Panc1 (cell line): ENCODE results near the gene NECAB2. TPM values are rescaled to one million over a fixed set of nuclear protein-coding genes. Genes with fewer than 3 reads are reported as not detected.

Source experiments
- ATAC-seq: fragments of 200-7000 bp; cut with Tn5 transposase; 2 replicates; pipeline ENCODE4 v1.9.1; 2020; ENCODE audit warnings: mild to moderate bottlenecking, moderate library complexity
- BruUV-seq: library from RNA; stranded (reverse); fragments of 400-500 nt; replicated peaks from 2 replicates; lab custom pipeline; 2021; lab: Mats Ljungman, UMichigan
- CTCF ChIA-PET: fragments of 300-600 bp; sonication (Branson Sonifier 250); formaldehyde crosslinking; loops from one replicate; lab custom pipeline; 2022; ENCODE audit warnings: antibody characterized with exemption; lab: Charles Lee
- POLR2A ChIA-PET: fragments of 300-600 bp; sonication (Branson Sonifier 250); formaldehyde crosslinking; loops from one replicate; lab custom pipeline; 2022; ENCODE audit warnings: antibody characterized with exemption; lab: Charles Lee
- DNase-seq: peaks from one replicate; pipeline ENCODE4 v3.0.0-alpha.2; 2010; ENCODE audit warnings: low read depth, low spot score
- H3K27ac ChIP-seq: 2 replicates; pipeline ENCODE4 v1.5.1; 2011; ENCODE audit warnings: mild to moderate bottlenecking, low read length, inconsistent platforms
- H3K27me3 ChIP-seq: fragments of 200-500 bp; sonication (Bioruptor generic); 2 replicates; pipeline ENCODE4 v1.6.0; 2014; ENCODE audit warnings: low read length, inconsistent platforms; ENCODE audit not compliant: control insufficient read depth, insufficient read depth
- H3K36me3 ChIP-seq: fragments of 200-500 bp; sonication (Bioruptor generic); 2 replicates; pipeline ENCODE4 v1.5.1; 2014; ENCODE audit warnings: inconsistent platforms, mild to moderate bottlenecking, low read length, moderate library complexity; ENCODE audit not compliant: control insufficient read depth, insufficient read depth
- H3K4me1 ChIP-seq: 2 replicates; pipeline ENCODE4 v1.5.1; 2011; ENCODE audit warnings: inconsistent platforms, mild to moderate bottlenecking, low read length, moderate library complexity; ENCODE audit not compliant: control insufficient read depth, insufficient read depth
- H3K4me3 ChIP-seq, 2 experiments: 2 replicates each; pipeline ENCODE4 v1.5.1; 2011 to 2012; ENCODE audit warnings: low read depth in 2 of 2, low read length in 2 of 2, mild to moderate bottlenecking in 2 of 2, inconsistent platforms in 1 of 2, moderate library complexity in 1 of 2
- H3K9me3 ChIP-seq: fragments of 200-500 bp; sonication (Bioruptor generic); 2 replicates; pipeline ENCODE4 v1.5.1; 2014; ENCODE audit warnings: low read depth, mild to moderate bottlenecking, inconsistent platforms, low read length, moderate library complexity; ENCODE audit not compliant: control insufficient read depth, insufficient read depth
- POLR2AphosphoS5 ChIP-seq: IDR thresholded peaks from 2 replicates; pipeline ENCODE4 v1.6.1; 2012; ENCODE audit warnings: mild to moderate bottlenecking, low read depth, low read length, moderate library complexity
- SIN3A ChIP-seq: IDR thresholded peaks from 2 replicates; pipeline ENCODE4 v1.6.1; 2012; ENCODE audit warnings: low read depth, mild to moderate bottlenecking, low read length, moderate library complexity, borderline replicate concordance; ENCODE audit not compliant: insufficient read depth
- TCF7L2 ChIP-seq: IDR thresholded peaks from 2 replicates; pipeline ENCODE4 v1.6.1; 2011; ENCODE audit warnings: mild to moderate bottlenecking, low read depth, low read length, inconsistent platforms
- in situ Hi-C: cut with HindIII; loops from 2 replicates; pipeline ENCODE4 v1.10.0; 2016; ENCODE audit warnings: low sequenced_read_pairs, low pct_unique_long_range_greater_than_20kb
- intact Hi-C: fragments of 100-400 bp; cut with micrococcal nuclease; formaldehyde crosslinking; loops from one replicate; pipeline ENCODE4 v1.10.0; 2022; ENCODE audit not compliant: unreplicated experiment
- total RNA-seq: library from RNA; stranded (reverse); gene quantifications from one replicate; pipeline ENCODE4 v1.2.1, GENCODE V29; 2021; ENCODE audit not compliant: unreplicated experiment
- TF ChIP-seq, protein P1 (sequence below): fragments of 450-650 bp; IDR thresholded peaks from 2 replicates; pipeline ENCODE4 v1.5.1; 2017; ENCODE audit warnings: mild to moderate bottlenecking
- TF ChIP-seq, protein P2 (sequence below), 2 experiments: IDR thresholded peaks; 2 replicates each; pipeline ENCODE4 v1.6.1; 2011 to 2012; ENCODE audit warnings: low read depth in 2 of 2, control low read depth in 1 of 2, low read length in 1 of 2, mild to moderate bottlenecking in 1 of 2, moderate library complexity in 1 of 2; ENCODE audit not compliant: insufficient read depth in 1 of 2

The NECAB2 gene
- total RNA-seq, 1 experiment from 2014 or later, result 0.33 TPM

DNA sequence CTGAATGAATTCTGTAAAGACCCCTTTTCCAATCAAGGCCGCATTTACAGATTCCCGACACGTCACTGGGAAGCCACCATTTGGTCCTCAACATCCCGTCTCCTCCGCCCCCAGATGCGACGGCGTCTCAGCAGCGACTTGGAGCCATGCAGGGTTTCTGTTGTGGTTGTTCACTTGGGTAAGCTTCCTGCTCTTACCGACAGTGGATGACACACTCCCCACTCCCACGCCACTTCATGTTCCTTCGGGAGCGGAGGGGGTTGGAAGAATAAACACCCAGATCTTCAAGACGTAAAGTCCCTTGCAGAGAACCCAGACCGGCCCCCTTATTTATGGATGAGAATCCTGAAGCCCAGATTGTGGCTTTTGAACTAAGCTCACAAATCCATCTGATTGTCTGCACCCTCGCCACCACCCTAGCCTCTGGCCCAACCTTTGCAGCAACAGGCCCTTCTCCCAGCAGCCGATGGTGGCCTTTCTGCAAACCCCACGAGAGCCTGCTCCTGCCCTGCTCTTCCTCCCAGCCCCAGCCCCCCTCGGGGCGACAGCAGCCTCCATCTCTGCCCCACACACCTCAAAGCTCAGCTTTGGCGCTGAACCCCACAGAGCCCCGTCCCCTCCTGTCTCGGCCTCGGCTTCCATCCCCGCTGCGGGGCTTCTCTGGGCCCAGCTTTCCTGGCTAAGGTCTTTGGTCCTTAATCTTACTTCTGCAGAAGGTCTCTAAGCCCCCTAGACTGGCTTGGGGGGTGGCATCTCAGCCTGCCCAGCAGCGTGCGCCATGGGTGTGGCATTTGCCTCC, 34.0 kb upstream of the NECAB2 start:
- no peak overlapping the region for H3K27ac ChIP-seq
- H3K27me3 ChIP-seq, result no peaks in the 10 kb centered on the region
- POLR2A ChIA-PET, result no interaction called here
- CTCF ChIA-PET, result no interaction called here
- no peak for DNase-seq
- no peaks in the 10 kb centered on the region for H3K4me1 ChIP-seq
- H3K4me3 ChIP-seq, result no peak overlapping the region
- TF ChIP-seq, protein P1, sequence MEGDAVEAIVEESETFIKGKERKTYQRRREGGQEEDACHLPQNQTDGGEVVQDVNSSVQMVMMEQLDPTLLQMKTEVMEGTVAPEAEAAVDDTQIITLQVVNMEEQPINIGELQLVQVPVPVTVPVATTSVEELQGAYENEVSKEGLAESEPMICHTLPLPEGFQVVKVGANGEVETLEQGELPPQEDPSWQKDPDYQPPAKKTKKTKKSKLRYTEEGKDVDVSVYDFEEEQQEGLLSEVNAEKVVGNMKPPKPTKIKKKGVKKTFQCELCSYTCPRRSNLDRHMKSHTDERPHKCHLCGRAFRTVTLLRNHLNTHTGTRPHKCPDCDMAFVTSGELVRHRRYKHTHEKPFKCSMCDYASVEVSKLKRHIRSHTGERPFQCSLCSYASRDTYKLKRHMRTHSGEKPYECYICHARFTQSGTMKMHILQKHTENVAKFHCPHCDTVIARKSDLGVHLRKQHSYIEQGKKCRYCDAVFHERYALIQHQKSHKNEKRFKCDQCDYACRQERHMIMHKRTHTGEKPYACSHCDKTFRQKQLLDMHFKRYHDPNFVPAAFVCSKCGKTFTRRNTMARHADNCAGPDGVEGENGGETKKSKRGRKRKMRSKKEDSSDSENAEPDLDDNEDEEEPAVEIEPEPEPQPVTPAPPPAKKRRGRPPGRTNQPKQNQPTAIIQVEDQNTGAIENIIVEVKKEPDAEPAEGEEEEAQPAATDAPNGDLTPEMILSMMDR, result no peak
- TF ChIP-seq SIN3A (no peak), POLR2AphosphoS5 (no peak), TCF7L2 (no peak)
- TF ChIP-seq, protein P2, sequence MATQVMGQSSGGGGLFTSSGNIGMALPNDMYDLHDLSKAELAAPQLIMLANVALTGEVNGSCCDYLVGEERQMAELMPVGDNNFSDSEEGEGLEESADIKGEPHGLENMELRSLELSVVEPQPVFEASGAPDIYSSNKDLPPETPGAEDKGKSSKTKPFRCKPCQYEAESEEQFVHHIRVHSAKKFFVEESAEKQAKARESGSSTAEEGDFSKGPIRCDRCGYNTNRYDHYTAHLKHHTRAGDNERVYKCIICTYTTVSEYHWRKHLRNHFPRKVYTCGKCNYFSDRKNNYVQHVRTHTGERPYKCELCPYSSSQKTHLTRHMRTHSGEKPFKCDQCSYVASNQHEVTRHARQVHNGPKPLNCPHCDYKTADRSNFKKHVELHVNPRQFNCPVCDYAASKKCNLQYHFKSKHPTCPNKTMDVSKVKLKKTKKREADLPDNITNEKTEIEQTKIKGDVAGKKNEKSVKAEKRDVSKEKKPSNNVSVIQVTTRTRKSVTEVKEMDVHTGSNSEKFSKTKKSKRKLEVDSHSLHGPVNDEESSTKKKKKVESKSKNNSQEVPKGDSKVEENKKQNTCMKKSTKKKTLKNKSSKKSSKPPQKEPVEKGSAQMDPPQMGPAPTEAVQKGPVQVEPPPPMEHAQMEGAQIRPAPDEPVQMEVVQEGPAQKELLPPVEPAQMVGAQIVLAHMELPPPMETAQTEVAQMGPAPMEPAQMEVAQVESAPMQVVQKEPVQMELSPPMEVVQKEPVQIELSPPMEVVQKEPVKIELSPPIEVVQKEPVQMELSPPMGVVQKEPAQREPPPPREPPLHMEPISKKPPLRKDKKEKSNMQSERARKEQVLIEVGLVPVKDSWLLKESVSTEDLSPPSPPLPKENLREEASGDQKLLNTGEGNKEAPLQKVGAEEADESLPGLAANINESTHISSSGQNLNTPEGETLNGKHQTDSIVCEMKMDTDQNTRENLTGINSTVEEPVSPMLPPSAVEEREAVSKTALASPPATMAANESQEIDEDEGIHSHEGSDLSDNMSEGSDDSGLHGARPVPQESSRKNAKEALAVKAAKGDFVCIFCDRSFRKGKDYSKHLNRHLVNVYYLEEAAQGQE (IDR thresholded peaks at IDR 0.05; ENCODE audit: insufficient read depth in 1 of 2, low read depth in 2 of 2, low read length in 1 of 2), result no peak
- H3K36me3 ChIP-seq, result no peaks in the 10 kb centered on the region
- intact Hi-C loops (no loop called here), in situ Hi-C loops (no loop called here)
- BruUV-seq, result no TSS peak
- no peaks in the 10 kb centered on the region for H3K9me3 ChIP-seq
- ATAC-seq, result no peak

DNA sequence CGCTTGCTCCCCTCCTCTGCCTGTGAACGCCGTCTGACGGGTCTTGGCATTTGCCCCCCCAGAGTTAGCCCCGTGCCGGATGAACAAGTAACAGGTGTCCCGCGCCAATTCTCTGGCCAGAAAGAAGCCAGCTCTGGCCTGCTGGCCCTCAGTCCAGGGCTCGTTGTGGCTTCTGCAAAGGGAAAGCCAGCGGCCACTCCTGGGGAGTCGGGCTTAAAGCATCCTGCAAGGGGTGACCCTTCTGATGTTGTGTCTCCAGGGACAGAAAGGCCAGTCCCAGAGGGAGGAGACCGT, 33.4 kb upstream of the NECAB2 start:
- ChIA-PET CTCF (no interaction called here), POLR2A (no interaction called here)
- in situ Hi-C loops (no loop called here), intact Hi-C loops (no loop called here)
- H3K36me3 ChIP-seq, result no peaks in the 10 kb centered on the region
- TF ChIP-seq POLR2AphosphoS5 (no peak), TCF7L2 (no peak), SIN3A (no peak)
- TF ChIP-seq, protein P2 (IDR thresholded peaks at IDR 0.05; ENCODE audit: insufficient read depth in 1 of 2, low read depth in 2 of 2, low read length in 1 of 2), result no peak
- TF ChIP-seq, protein P1, result no peak
- no peak for DNase-seq
- no peak overlapping the region for H3K4me3 ChIP-seq
- H3K27me3 ChIP-seq, result no peaks in the 10 kb centered on the region
- no peaks in the 10 kb centered on the region for H3K4me1 ChIP-seq
- BruUV-seq, result no TSS peak
- H3K9me3 ChIP-seq, result no peaks in the 10 kb centered on the region
- no peak for ATAC-seq
- H3K27ac ChIP-seq, result no peak overlapping the region
